Effector memory CD8-positive, alpha-beta T cell (primary cell): ENCODE results near the gene DQX1.
"Not testable (repeated sequence)": the region's sequence is repeated elsewhere in the genome, so short reads cannot be mapped to it uniquely, and the experiment has no call there.

ENCODE experiments used
- ATAC-seq: fragments of 150-1000 bp; cut with Tn5 transposase; replicated peaks from 2 replicates; pipeline ENCODE4 v1.10.0; 2021; ENCODE audit warnings: mild to moderate bottlenecking, moderate library complexity
- DNase-seq, 3 experiments: peaks; one replicate each; pipeline ENCODE4 v3.0.0; 2021
- H3K27ac Mint-ChIP-seq, 2 donors: one replicate each; pipeline ENCODE4 v1.8.0; 2022; ENCODE audit warnings: mild to moderate bottlenecking in 2 of 2, mixed read lengths in 2 of 2, moderate library complexity in 2 of 2
- H3K27me3 Mint-ChIP-seq, 2 donors: one replicate each; pipeline ENCODE4 v1.8.0; 2022; ENCODE audit warnings: mixed read lengths in 2 of 2
- H3K36me3 Mint-ChIP-seq: one replicate; pipeline ENCODE4 v1.8.0; 2022; ENCODE audit warnings: mild to moderate bottlenecking, moderate library complexity, mixed read lengths; ENCODE audit not compliant: insufficient read depth
- H3K4me1 Mint-ChIP-seq, 2 donors: one replicate each; pipeline ENCODE4 v1.8.0; 2022; ENCODE audit warnings: low read depth in 2 of 2, mixed read lengths in 2 of 2
- H3K4me3 Mint-ChIP-seq, 2 donors: one replicate each; pipeline ENCODE4 v1.8.0; 2022; ENCODE audit warnings: mild to moderate bottlenecking in 2 of 2, mixed read lengths in 2 of 2, moderate library complexity in 2 of 2
- H3K9me3 Mint-ChIP-seq, 2 donors: one replicate each; pipeline ENCODE4 v1.8.0; 2022; ENCODE audit warnings: mixed read lengths in 2 of 2

The DQX1 gene

DNA sequence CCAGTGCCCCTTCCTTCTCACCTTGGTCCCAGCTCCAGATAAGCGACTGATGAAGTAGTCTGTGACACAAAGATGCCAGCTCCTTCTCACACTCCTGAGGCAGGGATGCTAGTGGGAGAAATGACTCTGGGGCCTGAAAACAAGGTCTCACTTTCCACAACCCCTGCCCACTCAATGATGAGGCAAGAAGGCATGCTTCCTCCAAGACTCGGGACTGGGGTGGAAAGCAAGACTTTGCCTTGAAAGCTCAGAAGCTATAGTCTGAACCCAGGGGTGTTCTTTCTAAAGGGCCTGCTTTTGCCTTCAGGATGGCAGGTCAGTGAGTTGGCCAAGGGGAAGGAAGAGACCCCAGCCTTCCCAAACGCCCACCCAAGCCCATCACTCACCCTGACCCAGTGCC lies 44.6 kb downstream of the DQX1 start:
- H3K36me3 Mint-ChIP-seq, result peaks cover 38% of the 10 kb centered on the region
- H3K27ac Mint-ChIP-seq, result peak overlapping the region in 1 of 2 donors; percentile 97

DNA sequence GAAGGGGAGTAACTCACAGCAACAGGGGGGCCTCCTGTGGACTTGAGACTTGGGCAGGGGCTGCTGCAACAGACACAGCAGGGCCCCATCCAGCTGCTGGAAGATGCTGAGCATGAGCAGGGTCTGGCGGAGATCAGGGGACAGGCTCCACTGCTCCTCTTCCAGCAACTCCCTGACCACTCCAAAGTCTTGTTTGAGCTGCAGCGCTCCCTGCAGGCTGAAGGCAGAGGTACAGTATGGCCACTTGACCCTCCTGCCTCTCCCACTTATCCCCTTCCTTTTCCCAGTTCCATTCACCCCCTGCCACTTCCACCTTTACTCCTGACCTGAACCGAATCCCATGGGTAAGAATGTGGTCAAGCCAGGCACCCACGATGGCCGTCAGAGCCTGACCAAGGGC lies 51.1 kb downstream of the DQX1 start:
- H3K4me3 Mint-ChIP-seq, result no peak overlapping the region
- no peak for ATAC-seq

More for the DNA sequence above, 44.6 kb downstream of the DQX1 start:
- no peak for DNase-seq
- Mint-ChIP-seq H3K4me1 (peaks cover 9 to 27% of the 10 kb centered on the region in 2 donors), H3K4me3 (peak overlapping the region; percentile 91 to 97), H3K27me3 (no peaks in the 10 kb centered on the region), H3K9me3 (no peaks in the 10 kb centered on the region)
- no peak for ATAC-seq

GRCh38 chr2:74474481-74474880 lies 51.5 kb downstream of the DQX1 start:
- H3K4me3 Mint-ChIP-seq, result no peak overlapping the region
- peaks cover 21% of the 10 kb centered on the region in 2 donors for H3K4me1 Mint-ChIP-seq
- DNase-seq (no peak), ATAC-seq (no peak)
- H3K27ac Mint-ChIP-seq, result peak overlapping the region; percentile 96 to 99
- no peaks in the 10 kb centered on the region for H3K27me3 Mint-ChIP-seq
- H3K36me3 Mint-ChIP-seq, result peaks cover 46% of the 10 kb centered on the region
- no peaks in the 10 kb centered on the region for H3K9me3 Mint-ChIP-seq

More for the DNA sequence above, 51.1 kb downstream of the DQX1 start:
- Mint-ChIP-seq H3K9me3 (no peaks in the 10 kb centered on the region), H3K27ac (peak overlapping the region in 1 of 2 donors; percentile 99), H3K36me3 (peaks cover 46% of the 10 kb centered on the region), H3K4me1 (peaks cover 20 to 21% of the 10 kb centered on the region in 2 donors), H3K27me3 (no peaks in the 10 kb centered on the region)
- no peak for DNase-seq

- peaks cover 18% of the 10 kb centered on the region in 2 donors for H3K4me1 Mint-ChIP-seq
- H3K36me3 Mint-ChIP-seq, result peaks cover 41% of the 10 kb centered on the region
- ATAC-seq (no peak), DNase-seq (no peak)
- peak overlapping the region; percentile 96 to 99 for H3K27ac Mint-ChIP-seq
- H3K9me3 Mint-ChIP-seq, result no peaks in the 10 kb centered on the region
- H3K4me3 Mint-ChIP-seq, result peak overlapping the region; percentile 88 to 97
- H3K27me3 Mint-ChIP-seq, result no peaks in the 10 kb centered on the region
Measured at GRCh38 chr2:74472945-74473258, 53.1 kb downstream of the DQX1 start.

GRCh38 chr2:74472086-74472944 lies 53.7 kb downstream of the DQX1 start, which contains the start of gene MRPL53:
TSS of gene MRPL53 (minus strand) at chr2:74472680. CDS start at chr2:74472660, 20 bp downstream.
- no peaks in the 10 kb centered on the region for H3K27me3 Mint-ChIP-seq
- peaks cover 41% of the 10 kb centered on the region for H3K36me3 Mint-ChIP-seq
- H3K27ac Mint-ChIP-seq, result peak within 1 kb of the TSS; percentile 96 to 99
- H3K4me1 Mint-ChIP-seq, result peaks cover 18% of the 10 kb centered on the region in 2 donors
- ATAC-seq (peak; percentile 95), DNase-seq (peak; percentile 96 to 98 (median 97))
- peak within 1 kb of the TSS; percentile 88 to 97 for H3K4me3 Mint-ChIP-seq
- H3K9me3 Mint-ChIP-seq, result no peaks in the 10 kb centered on the region

- ATAC-seq (no peak), DNase-seq (no peak)
- Mint-ChIP-seq H3K9me3 (no peaks in the 10 kb centered on the region), H3K27me3 (no peaks in the 10 kb centered on the region), H3K4me1 (peaks cover 18% of the 10 kb centered on the region in 2 donors), H3K27ac (peak overlapping the region; percentile 96 to 99), H3K36me3 (peaks cover 41% of the 10 kb centered on the region), H3K4me3 (peak overlapping the region; percentile 88 to 97)
Measured at GRCh38 chr2:74471332-74472065, 54.5 kb downstream of the DQX1 start.

GRCh38 chr2:74470742-74471141 lies 55.3 kb downstream of the DQX1 start:
- ATAC-seq, H3K9me3 Mint-ChIP-seq, DNase-seq, H3K27me3 Mint-ChIP-seq: not testable (repeated sequence)
- Mint-ChIP-seq H3K27ac (peak overlapping the region; percentile 62 to 84), H3K36me3 (peaks cover 40% of the 10 kb centered on the region), H3K4me1 (peaks cover 18 to 19% of the 10 kb centered on the region in 2 donors), H3K4me3 (peak overlapping the region; percentile 36 to 65)
